K562 (cell line): ENCODE measurements around the gene SLC35E2B. TPM values are rescaled to one million over a fixed set of nuclear protein-coding genes. Genes with fewer than 3 reads are reported as not detected.

Source experiments
- ATAC-seq: fragments of 200-7000 bp; cut with Tn5 transposase; 3 replicates; pipeline ENCODE4 v1.9.1; 2020; ENCODE audit warnings: moderate library complexity
- BruUV-seq: library from RNA; stranded (reverse); fragments of 400-500 nt; replicated peaks from 2 replicates; lab custom pipeline; 2021; lab: Mats Ljungman, UMichigan
- CTCF ChIA-PET: fragments of 300-600 bp; formaldehyde crosslinking; extraction: SDS; loops from one replicate; lab custom pipeline; 2021; ENCODE audit warnings: low intra/inter-chr PET ratio; lab: Yijun Ruan, JAX
- POLR2A ChIA-PET: fragments of 300-600, 350-650 bp; sonication (Branson Sonifier 250); formaldehyde crosslinking; extraction: SDS; loops from one replicate; lab custom pipeline; 2021; ENCODE audit warnings: antibody characterized with exemption, inconsistent platforms; lab: Yijun Ruan, JAX
- DNase-seq, 4 experiments: peaks; one replicate each; pipeline versions ENCODE4 v3.0.0 to v3.0.0-alpha.2; 2011 to 2018; ENCODE audit warnings: low spot score in 3 of 4, mixed read lengths in 3 of 4; ENCODE audit errors: extremely low read depth in 1 of 4
- FAIRE-seq: peaks from 2 replicates; lab custom pipeline; 2011; peaks lifted over from hg19 to GRCh38; lab: Jason Lieb, UNC
- H2AFZ ChIP-seq: 2 replicates; pipeline ENCODE4 v1.6.0; 2011; ENCODE audit warnings: low read depth, low read length, control low read depth, inconsistent platforms
- H3K27ac ChIP-seq: fragments of 200-600 bp; 3 replicates; pipeline ENCODE4 v1.8.0; 2011; ENCODE audit warnings: low read depth, mild to moderate bottlenecking, control low read depth, inconsistent platforms, low read length, moderate library complexity, mixed read lengths; ENCODE audit errors: extremely low read depth
- H3K27me3 ChIP-seq, 2 experiments: fragments of 300-600 bp in 1 of 2; 2 replicates in 1 of 2; 3 replicates in 1 of 2; pipeline versions ENCODE4 v1.6.0 to v1.8.0; 2011; ENCODE audit warnings: inconsistent platforms in 2 of 2, low read length in 2 of 2, mild to moderate bottlenecking in 1 of 2, mixed read lengths in 1 of 2, moderate library complexity in 1 of 2; ENCODE audit not compliant: control insufficient read depth in 2 of 2, insufficient read depth in 2 of 2
- H3K36me3 ChIP-seq: fragments of 300-600 bp; 3 replicates; pipeline ENCODE4 v1.8.0; 2011; ENCODE audit warnings: mild to moderate bottlenecking, low read length, inconsistent platforms; ENCODE audit not compliant: control insufficient read depth, insufficient read depth
- H3K4me1 ChIP-seq, 2 experiments: fragments of 200-600 bp in 1 of 2; replicated peaks in 1 of 2; 2 replicates in 1 of 2; 3 replicates in 1 of 2; pipeline versions ENCODE4 v1.5.1 to v1.8.0; 2011; ENCODE audit warnings: inconsistent platforms in 2 of 2, low read length in 2 of 2, mild to moderate bottlenecking in 1 of 2, mixed read lengths in 1 of 2, moderate library complexity in 1 of 2; ENCODE audit not compliant: control insufficient read depth in 2 of 2, insufficient read depth in 2 of 2
- H3K4me2 ChIP-seq: 2 replicates; pipeline ENCODE4 v1.6.1; 2011; ENCODE audit warnings: low read length, control low read depth, inconsistent platforms, mixed read lengths; ENCODE audit not compliant: insufficient read depth
- H3K4me3 ChIP-seq: fragments of 200-600 bp; sonication (generic), shearing (Covaris generic); 2 replicates; pipeline ENCODE4 v1.5.1; 2016; ENCODE audit warnings: control low read depth, inconsistent platforms
- H3K79me2 ChIP-seq: fragments of 200-600 bp; 3 replicates; pipeline ENCODE4 v1.8.0; 2011; ENCODE audit warnings: low read length, inconsistent platforms; ENCODE audit not compliant: control insufficient read depth, insufficient read depth
- H3K9ac ChIP-seq, 2 experiments: 2 replicates each; pipeline versions ENCODE4 v1.6.0 to v1.6.1; 2011; ENCODE audit warnings: low read depth in 2 of 2, low read length in 2 of 2, control low read depth in 1 of 2, inconsistent platforms in 1 of 2, mild to moderate bottlenecking in 1 of 2, mixed read lengths in 1 of 2; ENCODE audit not compliant: insufficient read depth in 1 of 2
- H3K9me1 ChIP-seq: one replicate; pipeline ENCODE4 v1.6.0; 2011; ENCODE audit warnings: inconsistent platforms, mild to moderate bottlenecking, low read length, moderate library complexity; ENCODE audit not compliant: control insufficient read depth, insufficient read depth
- H3K9me3 ChIP-seq: replicated peaks from 2 replicates; pipeline ENCODE4 v1.5.1; 2011; ENCODE audit warnings: low read depth, low read length, inconsistent platforms; ENCODE audit not compliant: control insufficient read depth, insufficient read depth
- H4K20me1 ChIP-seq: replicated peaks from 2 replicates; pipeline ENCODE4 v1.6.1; 2011; ENCODE audit warnings: low read length, inconsistent platforms, mixed read lengths; ENCODE audit not compliant: control insufficient read depth, insufficient read depth
- CSDE1 ChIP-seq, 2 experiments: fragments of 450-650 bp; IDR thresholded peaks; 2 replicates each; pipeline ENCODE4 v1.6.1; 2016; ENCODE audit warnings: mild to moderate bottlenecking in 1 of 2
- ELF4 ChIP-seq: fragments of 450-650 bp; formaldehyde crosslinking; IDR thresholded peaks from 2 replicates; pipeline ENCODE4 v1.4.0; 2022; ENCODE audit warnings: missing genetic modification characterization
- FIP1L1 ChIP-seq: fragments of 200-400 bp; formaldehyde crosslinking; IDR thresholded peaks from 2 replicates; pipeline ENCODE4 v1.6.1; 2018; ENCODE audit warnings: mild to moderate bottlenecking, low read depth, low read length; ENCODE audit not compliant: poor library complexity, severe bottlenecking
- FOXK1 ChIP-seq: sonication (generic); formaldehyde crosslinking; IDR thresholded peaks from 2 replicates; pipeline ENCODE4 v1.8.0; 2022; ENCODE audit warnings: missing genetic modification reagents, mild to moderate bottlenecking, borderline replicate concordance
- HNRNPL ChIP-seq: fragments of 200-400 bp; formaldehyde crosslinking; IDR thresholded peaks from 2 replicates; pipeline ENCODE4 v1.6.1; 2017; ENCODE audit warnings: low read depth, mild to moderate bottlenecking, low read length
- MCM2 ChIP-seq: fragments of 450-650 bp; IDR thresholded peaks from 2 replicates; pipeline ENCODE4 v1.6.1; 2017; ENCODE audit warnings: low read depth, mild to moderate bottlenecking
- MXI1 ChIP-seq: IDR thresholded peaks from 2 replicates; pipeline ENCODE4 v1.6.1; 2011; ENCODE audit warnings: low read depth, mild to moderate bottlenecking, improper control_type of control experiment, low read length
- RBFOX2 ChIP-seq: fragments of 200-400 bp; formaldehyde crosslinking; IDR thresholded peaks from 2 replicates; pipeline ENCODE4 v1.6.1; 2017; ENCODE audit warnings: low read depth, mild to moderate bottlenecking, low read length, moderate library complexity
- THRAP3 ChIP-seq: fragments of 450-650 bp; IDR thresholded peaks from 2 replicates; pipeline ENCODE4 v1.6.1; 2016; ENCODE audit warnings: mild to moderate bottlenecking, inconsistent platforms, borderline replicate concordance
- ZNF561 ChIP-seq: fragments of 450-650 bp; formaldehyde crosslinking; conservative IDR thresholded peaks from 2 replicates; pipeline ENCODE4 v1.4.0; 2020; ENCODE audit warnings: mild to moderate bottlenecking, moderate library complexity
- ZNF77 ChIP-seq: fragments of 250-450 bp; sonication (Bioruptor Pico); IDR thresholded peaks from 2 replicates; pipeline ENCODE4 v1.5.0; 2020
- WGBS: fragments of 100-300 bp; shearing (Covaris generic); methylation state at CpG from one replicate; pipeline ENCODE4 v1.1.6; 2016; ENCODE audit warnings: low coverage, mixed read lengths; ENCODE audit not compliant: insufficient coverage; ENCODE audit errors: missing lambda C conversion rate; 5-methylcytosine and 5-hydroxymethylcytosine counted together
- in situ Hi-C: fragments of 300-500 bp; cut with MboI; formaldehyde crosslinking; loops from 4 replicates; pipeline ENCODE4 v1.15.0; 2018; ENCODE audit warnings: inconsistent platforms, mixed read lengths
- intact Hi-C: fragments of 100-400 bp; cut with micrococcal nuclease; formaldehyde crosslinking; loops from 2 replicates; pipeline ENCODE4 v1.14.2; 2022
- polyA plus RNA-seq, 8 experiments: library from polyadenylated mRNA; depleted of rRNA in 4 of 8; stranded (reverse) in 5 of 8; unstranded in 3 of 8; fragments of >200 nt; fragmentation: Nextera tagmentation in 2 of 8; fragmentation: Illumina TruSeq in 1 of 8; extraction: Ambion mirVana in 2 of 8; extraction: Trizol in 1 of 8; gene quantifications; 2 replicates each; pipeline versions ENCODE4 v1.2.1 to v1.2.3, GENCODE V29; 2011 to 2014; ENCODE audit warnings: inconsistent platforms in 1 of 8, missing spikeins in 1 of 8
- total RNA-seq, 7 experiments: library from RNA; depleted of rRNA in 6 of 7; stranded (reverse); fragments of >200 nt in 6 of 7; fragmentation: Illumina TruSeq in 2 of 7; extraction: Trizol in 2 of 7; gene quantifications; 2 replicates each; pipeline versions ENCODE4 v1.2.1 to v1.2.3, GENCODE V29; 2011 to 2021; ENCODE audit warnings: low replicate concordance in 1 of 7
- TF ChIP-seq, protein P1 (sequence below): fragments of 450-650 bp; formaldehyde crosslinking; IDR thresholded peaks from 2 replicates; pipeline ENCODE4 v1.4.0; 2022; ENCODE audit warnings: missing genetic modification characterization
- TF ChIP-seq, protein P2 (sequence below): fragments of 150-350 bp; conservative IDR thresholded peaks from 2 replicates; pipeline ENCODE4 v1.6.1; 2014; ENCODE audit warnings: low read length

SLC35E2B gene
- total and polyA plus RNA-seq, 9 of the 15 experiments (the other 6 are each of a cell fraction or from before 2014, with no cell fraction given) = 4.7 to 44.6 (median 20.7) TPM

DNA sequence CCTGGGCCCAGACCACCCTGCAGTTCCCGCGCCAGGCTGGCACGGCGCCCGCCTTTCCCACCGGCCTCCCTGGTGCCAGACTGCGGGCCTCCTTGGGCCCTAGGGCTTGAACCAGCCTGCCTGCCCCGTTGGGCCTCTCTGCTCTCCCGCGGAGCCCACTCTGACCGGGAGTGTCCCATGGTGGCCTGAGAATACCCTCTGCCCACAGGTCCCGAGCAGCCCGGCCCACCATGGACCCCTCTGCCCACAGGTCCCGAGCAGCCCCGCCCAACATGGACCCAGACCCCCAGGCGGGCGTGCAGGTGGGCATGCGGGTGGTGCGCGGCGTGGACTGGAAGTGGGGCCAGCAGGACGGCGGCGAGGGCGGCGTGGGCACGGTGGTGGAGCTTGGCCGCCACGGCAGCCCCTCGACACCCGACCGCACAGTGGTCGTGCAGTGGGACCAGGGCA is 69.4 kb downstream of the SLC35E2B start:
- no peak overlapping the region for H3K9ac ChIP-seq
- no peaks in the 10 kb centered on the region for H3K9me3 ChIP-seq
- ChIA-PET CTCF (no interaction called here), POLR2A (interaction anchor here (0.7 kb wide), 1 partner anchor 112 kb away, joined by 3 read pairs; no protein-coding TSS in a partner anchor)
- no peak overlapping the region for H2AFZ ChIP-seq
- no peak for ATAC-seq
- H3K9me1 ChIP-seq = no peaks in the 10 kb centered on the region
- in situ Hi-C loops (no loop called here), intact Hi-C loops (no loop called here)
- H3K4me3 ChIP-seq = no peak overlapping the region
- H3K4me1 ChIP-seq = peaks cover 0 to 95% of the 10 kb centered on the region in 2 experiments; a peak in 3 of 5 replicates
- no peaks in the 10 kb centered on the region for H3K27me3 ChIP-seq
- H3K4me2 ChIP-seq = no peak overlapping the region
- no peaks in the 10 kb centered on the region for H3K36me3 ChIP-seq
- BruUV-seq = no TSS peak
- no peaks in the 10 kb centered on the region for H3K79me2 ChIP-seq
- no peak for FAIRE-seq
- TF ChIP-seq RBFOX2 (no peak), ZNF561 (CRISPR knock-in tag) (no peak), HNRNPL (peak; percentile 52; the same call in 1 of the 2 replicates)
- WGBS = 73% methylated on average over 27 of the region's 33 CpGs
- peaks cover 7% of the 10 kb centered on the region; the same call in 1 of the 2 replicates for H4K20me1 ChIP-seq
- no peak for DNase-seq
- no peak overlapping the region for H3K27ac ChIP-seq

DNA sequence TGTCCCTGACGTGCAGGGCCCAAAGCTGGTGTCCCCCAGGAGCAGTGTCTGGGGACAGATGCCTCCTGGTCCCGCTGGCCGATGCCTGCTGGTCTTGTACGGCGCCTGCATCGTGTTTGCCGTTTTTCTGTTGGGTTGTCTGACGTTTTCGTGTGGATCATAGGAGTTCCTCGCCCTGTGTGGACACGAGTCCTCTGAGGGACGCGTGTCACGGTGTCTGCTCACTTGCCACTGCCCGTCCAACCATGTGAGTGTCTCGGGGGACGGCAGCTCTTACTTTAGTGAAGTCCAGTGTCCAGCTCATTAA is 69.9 kb downstream of the SLC35E2B start:
- intact Hi-C loops = no loop called here

More for the DNA sequence above, 69.9 kb downstream of the SLC35E2B start:
- Histone ChIP-seq H3K4me1 (peaks cover 0 to 94% of the 10 kb centered on the region in 2 experiments; a peak in 3 of 5 replicates), H4K20me1 (peaks cover 7% of the 10 kb centered on the region; the same call in 1 of the 2 replicates), H3K9me1 (no peaks in the 10 kb centered on the region), H3K4me2 (no peak overlapping the region), H3K4me3 (no peak overlapping the region), H3K9ac (peak overlapping the region in 1 of 2 experiments; percentile 19; a peak in 1 of 4 replicates), H3K9me3 (no peaks in the 10 kb centered on the region), H2AFZ (no peak overlapping the region), H3K79me2 (no peaks in the 10 kb centered on the region), H3K36me3 (peaks cover 4% of the 10 kb centered on the region; the same call in 2 of the 3 replicates), H3K27ac (no peak overlapping the region), H3K27me3 (no peaks in the 10 kb centered on the region)
- WGBS = 38% methylated on average over 16 of the region's 17 CpGs
- BruUV-seq = no TSS peak
- TF ChIP-seq ZNF77 (CRISPR knock-in tag) (no peak), ELF4 (CRISPR knock-in tag) (no peak), MCM2 (no peak), FIP1L1 (no peak), THRAP3 (no peak), CSDE1 (IDR thresholded peaks at IDR 0.05) (no peak), FOXK1 (CRISPR knock-in tag) (no peak), MXI1 (no peak)
- TF ChIP-seq, protein P1, sequence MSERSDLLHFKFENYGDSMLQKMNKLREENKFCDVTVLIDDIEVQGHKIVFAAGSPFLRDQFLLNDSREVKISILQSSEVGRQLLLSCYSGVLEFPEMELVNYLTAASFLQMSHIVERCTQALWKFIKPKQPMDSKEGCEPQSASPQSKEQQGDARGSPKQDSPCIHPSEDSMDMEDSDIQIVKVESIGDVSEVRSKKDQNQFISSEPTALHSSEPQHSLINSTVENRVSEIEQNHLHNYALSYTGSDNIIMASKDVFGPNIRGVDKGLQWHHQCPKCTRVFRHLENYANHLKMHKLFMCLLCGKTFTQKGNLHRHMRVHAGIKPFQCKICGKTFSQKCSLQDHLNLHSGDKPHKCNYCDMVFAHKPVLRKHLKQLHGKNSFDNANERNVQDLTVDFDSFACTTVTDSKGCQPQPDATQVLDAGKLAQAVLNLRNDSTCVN (CRISPR knock-in tag) = no peak
- TF ChIP-seq, protein P2, sequence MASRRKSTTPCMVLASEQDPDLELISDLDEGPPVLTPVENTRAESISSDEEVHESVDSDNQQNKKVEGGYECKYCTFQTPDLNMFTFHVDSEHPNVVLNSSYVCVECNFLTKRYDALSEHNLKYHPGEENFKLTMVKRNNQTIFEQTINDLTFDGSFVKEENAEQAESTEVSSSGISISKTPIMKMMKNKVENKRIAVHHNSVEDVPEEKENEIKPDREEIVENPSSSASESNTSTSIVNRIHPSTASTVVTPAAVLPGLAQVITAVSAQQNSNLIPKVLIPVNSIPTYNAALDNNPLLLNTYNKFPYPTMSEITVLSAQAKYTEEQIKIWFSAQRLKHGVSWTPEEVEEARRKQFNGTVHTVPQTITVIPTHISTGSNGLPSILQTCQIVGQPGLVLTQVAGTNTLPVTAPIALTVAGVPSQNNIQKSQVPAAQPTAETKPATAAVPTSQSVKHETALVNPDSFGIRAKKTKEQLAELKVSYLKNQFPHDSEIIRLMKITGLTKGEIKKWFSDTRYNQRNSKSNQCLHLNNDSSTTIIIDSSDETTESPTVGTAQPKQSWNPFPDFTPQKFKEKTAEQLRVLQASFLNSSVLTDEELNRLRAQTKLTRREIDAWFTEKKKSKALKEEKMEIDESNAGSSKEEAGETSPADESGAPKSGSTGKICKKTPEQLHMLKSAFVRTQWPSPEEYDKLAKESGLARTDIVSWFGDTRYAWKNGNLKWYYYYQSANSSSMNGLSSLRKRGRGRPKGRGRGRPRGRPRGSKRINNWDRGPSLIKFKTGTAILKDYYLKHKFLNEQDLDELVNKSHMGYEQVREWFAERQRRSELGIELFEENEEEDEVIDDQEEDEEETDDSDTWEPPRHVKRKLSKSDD = no peak
- ChIA-PET CTCF (no interaction called here), POLR2A (interaction anchor here (0.5 to 1.1 kb wide), 3 partner anchors 33 to 111 kb away, joined by 3 read pairs; no protein-coding TSS in a partner anchor)
- ATAC-seq = no peak
- in situ Hi-C loops = no loop called here
- no peak for FAIRE-seq
- DNase-seq = no peak
